ENCODE results near the gene CYFIP2. TPM values are rescaled to one million over a fixed set of nuclear protein-coding genes. Genes with fewer than 3 reads are reported as not detected.

The CYFIP2 gene
- total RNA-seq, 1 donor from 2014 or later: 42.9 TPM

GRCh38 chr5:157356576-157356975 lies 90.7 kb downstream of the CYFIP2 start:
- Mint-ChIP-seq H3K36me3 (ENCODE audit: low read depth, unreplicated experiment) (peaks cover 11% of the 10 kb centered on the region), H3K4me1 (ENCODE audit: unreplicated experiment) (no peaks in the 10 kb centered on the region), H3K27me3 (ENCODE audit: unreplicated experiment) (no peaks in the 10 kb centered on the region), H3K9me3 (ENCODE audit: unreplicated experiment) (no peaks in the 10 kb centered on the region), H3K4me3 (ENCODE audit: unreplicated experiment) (no peak overlapping the region), H3K27ac (ENCODE audit: unreplicated experiment) (no peak overlapping the region)
- no peak for DNase-seq (ENCODE audit: low spot score)
- TF ChIP-seq CTCF (IDR thresholded peaks at IDR 0.05; ENCODE audit: unreplicated experiment): no peak

- Mint-ChIP-seq H3K4me3 (ENCODE audit: unreplicated experiment) (no peak overlapping the region), H3K4me1 (ENCODE audit: unreplicated experiment) (no peaks in the 10 kb centered on the region), H3K27ac (ENCODE audit: unreplicated experiment) (no peak overlapping the region), H3K36me3 (ENCODE audit: low read depth, unreplicated experiment) (peaks cover 19% of the 10 kb centered on the region), H3K9me3 (ENCODE audit: unreplicated experiment) (no peaks in the 10 kb centered on the region), H3K27me3 (ENCODE audit: unreplicated experiment) (peaks cover 4% of the 10 kb centered on the region)
- DNase-seq (ENCODE audit: low spot score): no peak
- no peak for TF ChIP-seq CTCF (IDR thresholded peaks at IDR 0.05; ENCODE audit: unreplicated experiment)
Observed at GRCh38 chr5:157357823-157358222, 91.9 kb downstream of the CYFIP2 start.

- TF ChIP-seq CTCF (IDR thresholded peaks at IDR 0.05; ENCODE audit: unreplicated experiment): no peak
- Mint-ChIP-seq H3K36me3 (ENCODE audit: low read depth, unreplicated experiment) (peaks cover 19% of the 10 kb centered on the region), H3K27me3 (ENCODE audit: unreplicated experiment) (peaks cover 4% of the 10 kb centered on the region), H3K4me3 (ENCODE audit: unreplicated experiment) (no peak overlapping the region), H3K27ac (ENCODE audit: unreplicated experiment) (no peak overlapping the region), H3K9me3 (ENCODE audit: unreplicated experiment) (no peaks in the 10 kb centered on the region), H3K4me1 (ENCODE audit: unreplicated experiment) (no peaks in the 10 kb centered on the region)
- no peak for DNase-seq (ENCODE audit: low spot score)
Observed at GRCh38 chr5:157358871-157359270, 92.9 kb downstream of the CYFIP2 start.

GRCh38 chr5:157359356-157360055 lies 93.6 kb downstream of the CYFIP2 start:
- Mint-ChIP-seq H3K36me3 (ENCODE audit: low read depth, unreplicated experiment) (peaks cover 22% of the 10 kb centered on the region), H3K4me3 (ENCODE audit: unreplicated experiment) (no peak overlapping the region), H3K4me1 (ENCODE audit: unreplicated experiment) (no peaks in the 10 kb centered on the region), H3K27me3 (ENCODE audit: unreplicated experiment) (peaks cover 6% of the 10 kb centered on the region), H3K9me3 (ENCODE audit: unreplicated experiment) (no peaks in the 10 kb centered on the region), H3K27ac (ENCODE audit: unreplicated experiment) (no peak overlapping the region)
- DNase-seq (ENCODE audit: low spot score): no peak
- no peak for TF ChIP-seq CTCF (IDR thresholded peaks at IDR 0.05; ENCODE audit: unreplicated experiment)

GRCh38 chr5:157362012-157362411 lies 96.1 kb downstream of the CYFIP2 start:
- peaks cover 6% of the 10 kb centered on the region for H3K27me3 Mint-ChIP-seq (ENCODE audit: unreplicated experiment)
- DNase-seq (ENCODE audit: low spot score): no peak

More at GRCh38 chr5:157362012-157362411, 96.1 kb downstream of the CYFIP2 start:
- Mint-ChIP-seq H3K4me3 (ENCODE audit: unreplicated experiment) (no peak overlapping the region), H3K27ac (ENCODE audit: unreplicated experiment) (no peak overlapping the region), H3K9me3 (ENCODE audit: unreplicated experiment) (no peaks in the 10 kb centered on the region), H3K4me1 (ENCODE audit: unreplicated experiment) (no peaks in the 10 kb centered on the region), H3K36me3 (ENCODE audit: low read depth, unreplicated experiment) (peaks cover 22% of the 10 kb centered on the region)
- TF ChIP-seq CTCF (IDR thresholded peaks at IDR 0.05; ENCODE audit: unreplicated experiment): no peak
